DND-41 (cell line): ENCODE data around the gene PAFAH1B2.

Experiments
- ATAC-seq: fragments of 200-7000 bp; cut with Tn5 transposase; 3 replicates; pipeline ENCODE4 v1.9.1; 2021; ENCODE audit warnings: low read depth; ENCODE audit not compliant: insufficient read depth
- DNase-seq: peaks from one replicate; pipeline ENCODE4 v3.0.0-alpha.2; 2020
- H2AFZ ChIP-seq: 2 replicates; pipeline ENCODE4 v1.6.0; 2012; ENCODE audit warnings: low read depth, low read length
- H3K27ac ChIP-seq: 2 replicates; pipeline ENCODE4 v1.5.1; 2012; ENCODE audit warnings: low read length, inconsistent platforms
- H3K27me3 ChIP-seq: fragments of 200-600 bp; sonication (generic); 2 replicates; pipeline ENCODE4 v1.6.0; 2012; ENCODE audit warnings: low read length, mild to moderate bottlenecking, inconsistent platforms; ENCODE audit not compliant: insufficient read depth, poor library complexity
- H3K36me3 ChIP-seq: 2 replicates; pipeline ENCODE4 v1.5.1; 2012; ENCODE audit warnings: low read length, inconsistent platforms; ENCODE audit not compliant: insufficient read depth
- H3K4me1 ChIP-seq: 2 replicates; pipeline ENCODE4 v1.5.1; 2012; ENCODE audit warnings: mild to moderate bottlenecking, low read length; ENCODE audit not compliant: insufficient read depth
- H3K4me2 ChIP-seq: 2 replicates; pipeline ENCODE4 v1.6.0; 2012; ENCODE audit warnings: mild to moderate bottlenecking, moderate library complexity, low read length, inconsistent platforms; ENCODE audit not compliant: insufficient read depth
- H3K4me3 ChIP-seq, 2 experiments: fragments of 200-600 bp in 1 of 2; shearing (Covaris generic) in 1 of 2; 2 replicates each; pipeline ENCODE4 v1.5.1; 2012 to 2016; ENCODE audit warnings: inconsistent platforms in 2 of 2, low read length in 2 of 2, mild to moderate bottlenecking in 2 of 2, low read depth in 1 of 2, moderate library complexity in 1 of 2
- H3K79me2 ChIP-seq: 2 replicates; pipeline ENCODE4 v1.6.0; 2012; ENCODE audit warnings: low read length, inconsistent platforms; ENCODE audit not compliant: insufficient read depth
- H3K9ac ChIP-seq: 2 replicates; pipeline ENCODE4 v1.6.0; 2012; ENCODE audit warnings: low read depth, mild to moderate bottlenecking, inconsistent platforms, low read length, moderate library complexity
- H3K9me3 ChIP-seq: 2 replicates; pipeline ENCODE4 v1.5.1; 2012; ENCODE audit warnings: low read length, moderate library complexity, mild to moderate bottlenecking, inconsistent platforms; ENCODE audit not compliant: insufficient read depth, severe bottlenecking
- H4K20me1 ChIP-seq: 2 replicates; pipeline ENCODE4 v1.6.0; 2012; ENCODE audit warnings: low read length; ENCODE audit not compliant: insufficient read depth
- CTCF ChIP-seq: IDR thresholded peaks from 2 replicates; pipeline ENCODE4 v1.5.1; 2012; ENCODE audit warnings: borderline replicate concordance, low read length, moderate library complexity, mild to moderate bottlenecking; ENCODE audit not compliant: poor library complexity, severe bottlenecking; ENCODE audit errors: extremely low read depth
- EZH2 ChIP-seq: IDR thresholded peaks from 3 replicates; pipeline ENCODE4 v1.6.1; 2012; ENCODE audit warnings: borderline replicate concordance, low read depth, mild to moderate bottlenecking, moderate library complexity, low read length, inconsistent platforms; ENCODE audit not compliant: severe bottlenecking

The PAFAH1B2 gene

DNA sequence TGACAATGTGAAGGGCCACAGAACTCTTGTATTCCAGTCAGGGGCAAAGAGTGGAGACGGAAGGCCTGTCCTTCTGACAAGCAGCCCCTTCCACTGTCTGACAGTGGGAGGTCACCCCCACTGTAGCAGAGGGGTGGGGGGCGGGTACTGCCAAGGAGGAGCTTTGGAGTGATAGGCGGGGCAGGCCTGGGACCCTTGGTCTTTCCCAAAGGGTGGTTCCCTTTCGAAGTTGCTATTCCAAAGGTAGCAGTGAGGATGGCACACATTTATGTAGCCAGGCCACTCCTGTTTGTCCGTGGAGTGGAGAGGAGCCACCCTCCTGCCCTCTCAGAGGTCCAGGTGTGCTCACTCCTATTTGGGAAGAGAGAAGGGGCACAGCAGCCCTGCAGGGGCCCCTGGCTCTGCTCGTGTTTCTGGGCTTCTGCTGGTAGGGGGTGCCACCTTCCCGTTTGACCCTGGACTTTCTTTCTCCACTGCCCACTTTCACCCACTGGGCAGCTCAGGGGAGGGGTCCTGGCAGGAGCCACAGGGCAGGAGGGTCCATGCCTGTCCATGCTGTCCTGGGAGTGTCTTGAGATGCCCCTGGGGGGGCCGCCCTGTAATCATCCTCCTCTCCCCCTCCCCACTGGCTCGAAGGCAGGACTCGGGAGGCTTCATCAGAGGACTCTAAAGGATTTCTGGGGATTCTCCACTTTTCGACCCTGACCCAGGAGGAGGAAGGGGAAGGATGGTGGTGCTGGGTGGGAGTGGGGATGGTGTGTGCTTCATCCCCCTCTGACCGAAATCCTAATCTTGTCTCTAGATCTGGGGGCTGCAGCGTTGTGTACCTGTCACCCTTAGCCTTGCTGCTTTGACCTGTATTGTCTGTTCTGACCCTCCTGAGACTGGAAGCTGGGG is 56.1 kb downstream of the PAFAH1B2 start:
- ATAC-seq (no peak), DNase-seq (no peak)
- H3K4me3 ChIP-seq: no peak overlapping the region
- H3K36me3 ChIP-seq: peaks cover 5% of the 10 kb centered on the region
- no peaks in the 10 kb centered on the region for H3K4me1 ChIP-seq
- no peaks in the 10 kb centered on the region for H3K9me3 ChIP-seq
- no peak overlapping the region for H3K27ac ChIP-seq
- no peaks in the 10 kb centered on the region for H3K27me3 ChIP-seq
- H3K79me2 ChIP-seq: no peaks in the 10 kb centered on the region
- no peak overlapping the region for H3K4me2 ChIP-seq
- H4K20me1 ChIP-seq: no peaks in the 10 kb centered on the region
- H3K9ac ChIP-seq: no peak overlapping the region
- TF ChIP-seq CTCF (no peak), EZH2 (no peak)
- H2AFZ ChIP-seq: no peak overlapping the region

- TF ChIP-seq CTCF: no peak
- H3K4me2 ChIP-seq: no peak overlapping the region
- no peak overlapping the region for H3K27ac ChIP-seq
- no peaks in the 10 kb centered on the region for H3K79me2 ChIP-seq
- H3K36me3 ChIP-seq: peaks cover 10% of the 10 kb centered on the region
- H2AFZ ChIP-seq: no peak overlapping the region
- no peaks in the 10 kb centered on the region for H3K4me1 ChIP-seq
- no peaks in the 10 kb centered on the region for H3K9me3 ChIP-seq
- no peak for DNase-seq
- H4K20me1 ChIP-seq: no peaks in the 10 kb centered on the region
- no peak overlapping the region for H3K4me3 ChIP-seq
- ATAC-seq: no peak
- no peaks in the 10 kb centered on the region for H3K27me3 ChIP-seq
- H3K9ac ChIP-seq: no peak overlapping the region
These were observed 56.9 kb downstream of the PAFAH1B2 start for GRCh38 chr11:117200813-117201657.

- DNase-seq (no peak), ATAC-seq (no peak)
- H3K79me2 ChIP-seq: no peaks in the 10 kb centered on the region
- H3K27ac ChIP-seq: no peak overlapping the region
- H3K36me3 ChIP-seq: peaks cover 12% of the 10 kb centered on the region
- no peaks in the 10 kb centered on the region for H4K20me1 ChIP-seq
- H3K4me3 ChIP-seq: no peak overlapping the region
- H3K4me2 ChIP-seq: no peak overlapping the region
- H2AFZ ChIP-seq: no peak overlapping the region
- no peaks in the 10 kb centered on the region for H3K27me3 ChIP-seq
- H3K9me3 ChIP-seq: no peaks in the 10 kb centered on the region
- H3K9ac ChIP-seq: no peak overlapping the region
- no peaks in the 10 kb centered on the region for H3K4me1 ChIP-seq
- TF ChIP-seq CTCF: no peak
- no peak for TF ChIP-seq EZH2
These were observed 57.7 kb downstream of the PAFAH1B2 start for GRCh38 chr11:117201658-117202305.
